BE2C (cell line): Measurements from ENCODE around the gene CREBRF.
"Not testable (repeated sequence)": the region's sequence is repeated elsewhere in the genome, so short reads cannot be mapped to it uniquely, and the experiment has no call there.

ENCODE experiments used
- DNase-seq: peaks from one replicate; pipeline ENCODE4 v3.0.0-alpha.2; 2020
- H3K27me3 ChIP-seq: fragments of 250-450 bp; sonication (Bioruptor Pico); 2 replicates; pipeline ENCODE4 v1.5.1; 2020; ENCODE audit warnings: mild to moderate bottlenecking
- H3K36me3 ChIP-seq: fragments of 250-450 bp; sonication (Bioruptor Pico); 2 replicates; pipeline ENCODE4 v1.5.1; 2020; ENCODE audit warnings: mild to moderate bottlenecking
- H3K4me1 ChIP-seq: fragments of 250-450 bp; sonication (Bioruptor Pico); 2 replicates; pipeline ENCODE4 v1.5.1; 2020
- H3K4me3 ChIP-seq: 2 replicates; pipeline ENCODE4 v1.5.1; 2011; ENCODE audit warnings: low read depth, low read length
- H3K9me3 ChIP-seq: fragments of 250-450 bp; sonication (Bioruptor Pico); 2 replicates; pipeline ENCODE4 v1.5.1; 2020
- TF ChIP-seq, protein P1 (sequence below): IDR thresholded peaks from 2 replicates; pipeline ENCODE4 v1.5.1; 2012; ENCODE audit warnings: mild to moderate bottlenecking, low read depth, low read length

CREBRF gene

DNA sequence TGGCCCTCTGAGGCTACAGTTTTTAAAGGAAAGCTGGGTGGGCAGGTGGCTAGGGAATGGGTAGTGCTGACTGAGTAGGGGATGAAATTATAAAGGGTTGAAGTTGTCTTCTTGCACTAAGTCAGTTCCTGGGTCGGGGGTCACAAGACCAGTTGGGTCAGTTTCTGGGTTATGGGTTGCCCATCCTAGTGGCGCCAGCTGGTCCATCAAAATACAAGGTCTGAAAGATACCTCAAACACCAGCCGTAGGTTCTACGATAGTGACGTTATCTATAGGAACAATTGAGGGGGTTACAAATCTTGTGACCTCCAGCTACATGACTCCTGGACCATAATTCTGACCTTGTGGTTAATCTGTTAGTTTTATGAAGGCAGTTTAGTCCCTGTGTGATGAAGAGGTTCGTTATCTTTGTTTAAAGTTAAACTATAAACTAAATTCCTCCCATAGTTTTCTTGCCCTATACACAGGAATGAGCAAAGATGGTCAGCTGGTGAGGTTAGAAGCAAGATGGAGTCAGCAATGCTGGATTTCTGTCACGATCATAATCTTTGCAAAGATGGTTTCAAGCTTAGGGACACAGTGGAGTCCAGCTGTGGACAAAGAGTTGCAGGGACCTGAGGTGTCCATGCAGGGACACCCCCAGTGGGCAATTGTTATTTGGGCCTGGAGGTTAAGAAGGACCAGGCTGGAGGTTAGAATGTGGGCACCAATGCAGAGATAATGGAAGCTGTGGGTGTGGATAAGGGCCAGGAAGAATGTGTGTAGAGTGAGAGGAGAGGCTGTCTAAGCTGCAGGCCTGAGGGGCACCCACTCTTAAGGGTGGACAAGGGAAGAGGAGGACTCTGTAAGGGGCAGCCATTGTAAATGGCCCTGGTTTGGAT is 14.0 kb upstream of the CREBRF start:
- no peak for DNase-seq
- Histone ChIP-seq H3K4me3 (no peak overlapping the region), H3K4me1 (no peaks in the 10 kb centered on the region), H3K27me3 (peaks cover 4% of the 10 kb centered on the region; the same call in 1 of the 2 replicates), H3K9me3 (no peaks in the 10 kb centered on the region), H3K36me3 (no peaks in the 10 kb centered on the region)
- TF ChIP-seq, protein P1, sequence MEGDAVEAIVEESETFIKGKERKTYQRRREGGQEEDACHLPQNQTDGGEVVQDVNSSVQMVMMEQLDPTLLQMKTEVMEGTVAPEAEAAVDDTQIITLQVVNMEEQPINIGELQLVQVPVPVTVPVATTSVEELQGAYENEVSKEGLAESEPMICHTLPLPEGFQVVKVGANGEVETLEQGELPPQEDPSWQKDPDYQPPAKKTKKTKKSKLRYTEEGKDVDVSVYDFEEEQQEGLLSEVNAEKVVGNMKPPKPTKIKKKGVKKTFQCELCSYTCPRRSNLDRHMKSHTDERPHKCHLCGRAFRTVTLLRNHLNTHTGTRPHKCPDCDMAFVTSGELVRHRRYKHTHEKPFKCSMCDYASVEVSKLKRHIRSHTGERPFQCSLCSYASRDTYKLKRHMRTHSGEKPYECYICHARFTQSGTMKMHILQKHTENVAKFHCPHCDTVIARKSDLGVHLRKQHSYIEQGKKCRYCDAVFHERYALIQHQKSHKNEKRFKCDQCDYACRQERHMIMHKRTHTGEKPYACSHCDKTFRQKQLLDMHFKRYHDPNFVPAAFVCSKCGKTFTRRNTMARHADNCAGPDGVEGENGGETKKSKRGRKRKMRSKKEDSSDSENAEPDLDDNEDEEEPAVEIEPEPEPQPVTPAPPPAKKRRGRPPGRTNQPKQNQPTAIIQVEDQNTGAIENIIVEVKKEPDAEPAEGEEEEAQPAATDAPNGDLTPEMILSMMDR = no peak

DNA sequence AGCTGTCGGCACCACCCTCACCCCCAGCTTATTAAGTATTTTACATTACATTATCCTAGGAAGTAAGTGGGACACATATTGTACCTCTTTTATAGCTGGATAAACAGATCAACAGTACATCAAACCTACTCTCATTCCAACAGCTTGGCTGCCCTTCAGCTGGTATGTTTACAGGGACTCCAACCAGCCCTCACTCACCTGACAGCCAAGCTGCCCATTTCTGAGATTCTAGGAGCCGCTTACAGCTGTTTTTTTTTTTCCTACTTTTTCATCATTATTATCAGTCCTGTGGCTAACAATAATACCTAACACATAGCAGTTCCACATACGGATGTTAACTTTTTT is 13.4 kb upstream of the CREBRF start:
- Histone ChIP-seq H3K9me3 (no peaks in the 10 kb centered on the region), H3K4me3 (no peak overlapping the region), H3K4me1 (no peaks in the 10 kb centered on the region), H3K36me3 (no peaks in the 10 kb centered on the region), H3K27me3 (peaks cover 4% of the 10 kb centered on the region; the same call in 1 of the 2 replicates)
- TF ChIP-seq, protein P1 = no peak
- no peak for DNase-seq

DNA sequence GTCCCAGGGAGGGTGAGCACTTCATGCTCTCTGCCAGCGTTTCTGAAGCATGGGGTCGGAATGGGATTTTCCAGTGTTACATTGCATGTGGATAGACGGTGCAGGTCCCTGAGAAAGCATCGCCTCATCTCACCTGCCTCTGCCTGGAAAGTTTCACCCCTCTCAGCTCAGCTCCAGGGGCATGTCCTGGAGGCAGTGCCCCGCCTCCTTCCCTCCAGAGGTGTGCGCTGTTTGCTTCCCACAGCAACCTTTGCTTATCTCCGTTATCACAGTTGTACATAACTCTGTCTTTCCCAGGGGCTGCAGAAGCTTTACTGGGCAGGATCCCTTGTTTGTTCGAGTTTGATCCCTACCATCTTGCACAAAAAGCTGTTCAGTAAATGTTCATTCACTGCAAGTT is 10.7 kb upstream of the CREBRF start:
- H3K36me3 ChIP-seq = no peaks in the 10 kb centered on the region
- no peak overlapping the region for H3K4me3 ChIP-seq
- no peaks in the 10 kb centered on the region for H3K4me1 ChIP-seq
- H3K9me3 ChIP-seq = no peaks in the 10 kb centered on the region
- TF ChIP-seq, protein P1 = no peak
- DNase-seq = no peak
- peaks cover 10% of the 10 kb centered on the region for H3K27me3 ChIP-seq

DNA sequence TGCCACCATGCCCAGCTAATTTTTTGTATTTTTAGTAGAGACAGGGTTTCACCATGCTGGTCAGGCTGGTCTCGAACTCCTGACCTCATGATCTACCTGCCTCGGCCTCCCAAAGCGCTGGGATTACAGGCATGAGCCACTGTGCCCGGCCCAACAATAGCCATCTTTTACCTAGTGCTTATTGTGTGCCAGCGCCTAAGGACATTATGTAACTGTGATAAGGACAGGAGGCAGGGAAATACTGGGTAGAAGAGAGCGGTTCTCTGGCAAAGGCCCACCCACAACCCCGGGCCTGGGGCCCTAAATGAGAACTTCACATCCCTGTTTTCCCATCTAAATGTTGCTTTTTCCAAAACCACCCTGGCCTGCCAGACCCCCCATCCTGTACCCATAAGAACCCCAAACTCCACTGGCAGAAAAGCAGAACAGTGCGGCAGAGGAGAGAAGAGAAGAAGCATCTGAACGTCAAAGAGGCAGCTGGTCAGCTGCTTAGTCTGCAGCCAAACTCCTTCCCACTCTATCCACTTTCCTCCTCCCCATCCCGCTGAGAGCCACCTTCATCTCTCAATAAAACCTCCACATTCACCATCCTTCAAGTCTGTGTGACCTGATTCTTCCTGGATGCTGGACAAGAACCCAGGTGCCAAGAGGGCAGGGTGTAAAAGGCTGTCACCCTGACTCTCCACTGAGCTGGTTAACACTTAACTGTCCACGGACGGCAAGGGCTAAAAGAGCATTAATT is 8.9 kb upstream of the CREBRF start:
- not testable (repeated sequence) for H3K4me1 ChIP-seq, H3K4me3 ChIP-seq, H3K36me3 ChIP-seq, DNase-seq, H3K9me3 ChIP-seq
- H3K27me3 ChIP-seq = peaks cover 19% of the 10 kb centered on the region

DNA sequence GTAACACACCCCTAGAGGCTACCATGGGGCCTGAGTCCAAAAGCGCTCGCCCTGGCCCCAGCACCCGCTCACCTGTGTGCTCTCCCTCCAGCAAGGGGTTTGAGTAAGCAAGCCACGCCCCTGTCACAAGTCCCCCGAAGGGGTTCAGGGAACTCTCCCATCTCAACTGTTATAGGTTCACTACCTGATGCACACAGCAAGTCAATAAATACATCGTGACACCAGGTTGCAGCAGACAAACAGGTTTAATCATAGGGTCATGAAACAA is 8.4 kb upstream of the CREBRF start:
- no peak for DNase-seq
- Histone ChIP-seq H3K4me1 (no peaks in the 10 kb centered on the region), H3K27me3 (peaks cover 19% of the 10 kb centered on the region), H3K9me3 (no peaks in the 10 kb centered on the region), H3K4me3 (no peak overlapping the region), H3K36me3 (no peaks in the 10 kb centered on the region)
- TF ChIP-seq, protein P1 = no peak

DNA sequence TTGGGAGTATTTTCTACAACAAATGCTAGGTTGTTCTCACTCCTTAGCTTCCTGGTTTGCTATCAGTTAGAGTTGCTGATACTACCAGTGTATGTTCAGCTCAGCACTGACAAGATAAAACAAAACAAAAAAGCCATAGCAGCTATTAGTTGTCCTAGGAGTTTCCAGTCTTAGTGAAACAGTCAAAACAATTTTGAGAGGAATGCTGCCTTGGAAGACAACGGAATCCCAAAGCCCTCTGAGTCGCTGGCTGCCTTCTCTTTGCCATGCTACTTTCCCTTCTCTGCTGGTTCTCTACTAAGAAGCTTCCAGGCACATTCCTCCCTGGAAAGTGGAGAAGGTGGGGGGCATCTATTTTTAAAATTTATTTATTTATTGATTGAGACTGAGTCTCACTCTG is 5.4 kb upstream of the CREBRF start:
- Histone ChIP-seq H3K36me3 (no peaks in the 10 kb centered on the region), H3K4me1 (no peaks in the 10 kb centered on the region), H3K4me3 (no peak overlapping the region), H3K27me3 (peaks cover 15% of the 10 kb centered on the region; the same call in 1 of the 2 replicates), H3K9me3 (no peaks in the 10 kb centered on the region)
- DNase-seq = no peak
- TF ChIP-seq, protein P1 = no peak
